ENCODE data around the gene USP7. TPM values are rescaled to one million over a fixed set of nuclear protein-coding genes. Genes with fewer than 3 reads are reported as not detected.

Gene USP7
- total and polyA plus RNA-seq, 2 experiments from 2014 or later, result 38.0 to 40.8 TPM

- TF ChIP-seq CTCF (IDR thresholded peaks at IDR 0.05; ENCODE audit: poor library complexity) (no peak), EZH2 (IDR thresholded peaks at IDR 0.05; ENCODE audit: borderline replicate concordance) (no peak), EZH2phosphoT487 (IDR thresholded peaks at IDR 0.05; ENCODE audit: low read depth, severe bottlenecking, unreplicated experiment) (no peak)
- Histone ChIP-seq H3K36me3 (replicated peaks; ENCODE audit: insufficient read depth, low read depth) (no peaks in the 10 kb centered on the region), H2AFZ (no peak overlapping the region), H3K27ac (no peak overlapping the region), H4K20me1 (ENCODE audit: insufficient read depth, poor library complexity, severe bottlenecking) (peaks cover 8% of the 10 kb centered on the region), H3K9me3 (ENCODE audit: low read depth) (no peaks in the 10 kb centered on the region), H3K9me2 (replicated peaks; ENCODE audit: insufficient read depth) (no peaks in the 10 kb centered on the region), H3K79me2 (peaks cover 8% of the 10 kb centered on the region), H3K4me3 (no peak overlapping the region), H3K4me1 (ENCODE audit: insufficient read depth) (no peaks in the 10 kb centered on the region), H3K27me3 (no peaks in the 10 kb centered on the region), H3K4me2 (no peak overlapping the region)
- 60% methylated on average over 7 of the region's 8 CpGs for WGBS (ENCODE audit: low lambda C conversion rate, missing lambda C conversion rate)
- no peak for DNase-seq (ENCODE audit: low spot score)
Measured at GRCh38 chr16:8967132-8967821, 3.6 kb upstream of the USP7 start.

GRCh38 chr16:8966817-8967131 is 3.1 kb upstream of the USP7 start:
- Histone ChIP-seq H3K27me3 (no peaks in the 10 kb centered on the region), H2AFZ (no peak overlapping the region), H3K4me2 (no peak overlapping the region), H3K9me2 (replicated peaks; ENCODE audit: insufficient read depth) (no peaks in the 10 kb centered on the region), H3K9me3 (ENCODE audit: low read depth) (no peaks in the 10 kb centered on the region), H3K27ac (no peak overlapping the region), H3K79me2 (peaks cover 13% of the 10 kb centered on the region), H3K4me1 (ENCODE audit: insufficient read depth) (peaks cover 5% of the 10 kb centered on the region), H3K36me3 (replicated peaks; ENCODE audit: insufficient read depth, low read depth) (no peaks in the 10 kb centered on the region), H3K4me3 (no peak overlapping the region), H4K20me1 (ENCODE audit: insufficient read depth, poor library complexity, severe bottlenecking) (peaks cover 13% of the 10 kb centered on the region)
- no peak for DNase-seq (ENCODE audit: low spot score)
- 63% methylated on average over 3 of the region's 3 CpGs for WGBS (ENCODE audit: low lambda C conversion rate, missing lambda C conversion rate)
- TF ChIP-seq EZH2 (IDR thresholded peaks at IDR 0.05; ENCODE audit: borderline replicate concordance) (no peak), EZH2phosphoT487 (IDR thresholded peaks at IDR 0.05; ENCODE audit: low read depth, severe bottlenecking, unreplicated experiment) (no peak), CTCF (IDR thresholded peaks at IDR 0.05; ENCODE audit: poor library complexity) (no peak)

GRCh38 chr16:8964462-8964861 is 756 bp upstream of the USP7 start:
- peaks cover 27% of the 10 kb centered on the region for H3K4me1 ChIP-seq (ENCODE audit: insufficient read depth)
- WGBS (ENCODE audit: low lambda C conversion rate, missing lambda C conversion rate), result 85% methylated on average over 6 of the region's 6 CpGs

More at GRCh38 chr16:8964462-8964861, 756 bp upstream of the USP7 start:
- Histone ChIP-seq H3K27ac (peak overlapping the region; percentile 87), H3K9me2 (replicated peaks; ENCODE audit: insufficient read depth) (no peaks in the 10 kb centered on the region), H3K27me3 (no peaks in the 10 kb centered on the region), H2AFZ (peak overlapping the region; percentile 94), H3K9me3 (ENCODE audit: low read depth) (no peaks in the 10 kb centered on the region), H3K4me2 (peak overlapping the region; percentile 96), H3K4me3 (peak overlapping the region; percentile 91), H4K20me1 (ENCODE audit: insufficient read depth, poor library complexity, severe bottlenecking) (peaks cover 36% of the 10 kb centered on the region), H3K79me2 (peaks cover 36% of the 10 kb centered on the region), H3K36me3 (replicated peaks; ENCODE audit: insufficient read depth, low read depth) (no peaks in the 10 kb centered on the region)
- no peak for DNase-seq (ENCODE audit: low spot score)
- TF ChIP-seq CTCF (IDR thresholded peaks at IDR 0.05; ENCODE audit: poor library complexity) (no peak), EZH2 (IDR thresholded peaks at IDR 0.05; ENCODE audit: borderline replicate concordance) (no peak), EZH2phosphoT487 (IDR thresholded peaks at IDR 0.05; ENCODE audit: low read depth, severe bottlenecking, unreplicated experiment) (no peak)

All from hepatocyte (in vitro differentiated cells).